IMR-90 (cell line): Measurements from ENCODE around the gene HEATR1.

Experiments used
- CHD1 ChIP-seq: IDR thresholded peaks from 2 replicates; pipeline ENCODE4 v1.6.1; 2012; ENCODE audit warnings: low read depth, low read length, improper control_type of control experiment
- RFX5 ChIP-seq: IDR thresholded peaks from 2 replicates; pipeline ENCODE4 v1.8.0; 2012; ENCODE audit warnings: low read depth, mild to moderate bottlenecking, low read length, moderate library complexity
- TF ChIP-seq, protein P1 (sequence below): conservative IDR thresholded peaks from 2 replicates; pipeline ENCODE4 v1.5.1; 2012; ENCODE audit warnings: mild to moderate bottlenecking, low read depth, low read length, improper control_type of control experiment
- TF ChIP-seq, protein P2 (sequence below): fragments of 150-350 bp; IDR thresholded peaks from 2 replicates; pipeline ENCODE4 v1.6.1; 2017; ENCODE audit warnings: mild to moderate bottlenecking, antibody characterized with exemption, low read length, low read depth

DNA sequence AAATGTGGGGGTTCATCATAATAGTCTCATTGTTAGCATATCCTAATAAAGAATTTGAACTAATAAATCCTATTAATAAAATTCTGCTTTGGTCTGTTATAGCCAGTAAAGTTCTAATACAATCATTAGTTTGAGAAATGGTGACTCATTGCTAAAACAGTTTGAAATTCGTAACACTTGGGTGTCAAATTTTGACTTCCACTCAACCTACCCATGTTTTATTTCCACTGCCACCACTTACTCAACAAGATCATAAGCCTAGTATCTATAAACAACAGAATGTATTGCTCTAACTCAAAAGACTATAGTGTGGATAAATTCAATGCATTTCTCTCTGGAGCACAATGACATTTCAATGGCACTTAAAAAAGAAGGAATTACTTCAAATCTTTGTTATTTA lies 51.4 kb downstream of the HEATR1 start:
- TF ChIP-seq CHD1 = no peak
- TF ChIP-seq, protein P1, sequence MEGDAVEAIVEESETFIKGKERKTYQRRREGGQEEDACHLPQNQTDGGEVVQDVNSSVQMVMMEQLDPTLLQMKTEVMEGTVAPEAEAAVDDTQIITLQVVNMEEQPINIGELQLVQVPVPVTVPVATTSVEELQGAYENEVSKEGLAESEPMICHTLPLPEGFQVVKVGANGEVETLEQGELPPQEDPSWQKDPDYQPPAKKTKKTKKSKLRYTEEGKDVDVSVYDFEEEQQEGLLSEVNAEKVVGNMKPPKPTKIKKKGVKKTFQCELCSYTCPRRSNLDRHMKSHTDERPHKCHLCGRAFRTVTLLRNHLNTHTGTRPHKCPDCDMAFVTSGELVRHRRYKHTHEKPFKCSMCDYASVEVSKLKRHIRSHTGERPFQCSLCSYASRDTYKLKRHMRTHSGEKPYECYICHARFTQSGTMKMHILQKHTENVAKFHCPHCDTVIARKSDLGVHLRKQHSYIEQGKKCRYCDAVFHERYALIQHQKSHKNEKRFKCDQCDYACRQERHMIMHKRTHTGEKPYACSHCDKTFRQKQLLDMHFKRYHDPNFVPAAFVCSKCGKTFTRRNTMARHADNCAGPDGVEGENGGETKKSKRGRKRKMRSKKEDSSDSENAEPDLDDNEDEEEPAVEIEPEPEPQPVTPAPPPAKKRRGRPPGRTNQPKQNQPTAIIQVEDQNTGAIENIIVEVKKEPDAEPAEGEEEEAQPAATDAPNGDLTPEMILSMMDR = no peak
- TF ChIP-seq RFX5 = no peak
- TF ChIP-seq, protein P2, sequence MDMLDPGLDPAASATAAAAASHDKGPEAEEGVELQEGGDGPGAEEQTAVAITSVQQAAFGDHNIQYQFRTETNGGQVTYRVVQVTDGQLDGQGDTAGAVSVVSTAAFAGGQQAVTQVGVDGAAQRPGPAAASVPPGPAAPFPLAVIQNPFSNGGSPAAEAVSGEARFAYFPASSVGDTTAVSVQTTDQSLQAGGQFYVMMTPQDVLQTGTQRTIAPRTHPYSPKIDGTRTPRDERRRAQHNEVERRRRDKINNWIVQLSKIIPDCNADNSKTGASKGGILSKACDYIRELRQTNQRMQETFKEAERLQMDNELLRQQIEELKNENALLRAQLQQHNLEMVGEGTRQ = no peak
